WTC11 (cell line): ENCODE measurements around the gene YAP1. TPM values are rescaled to one million over a fixed set of nuclear protein-coding genes. Genes with fewer than 3 reads are reported as not detected.

Experiments used
- ATF1 ChIP-seq: sonication (generic); formaldehyde crosslinking; IDR thresholded peaks from 2 replicates; pipeline ENCODE4 v1.8.1; 2023; ENCODE audit warnings: mild to moderate bottlenecking, moderate library complexity, missing genetic modification reagents
- ATF2 ChIP-seq: sonication (generic); formaldehyde crosslinking; IDR thresholded peaks from 2 replicates; pipeline ENCODE4 v1.8.1; 2022; ENCODE audit warnings: low read depth, missing genetic modification reagents, borderline replicate concordance
- E2F5 ChIP-seq: sonication (generic); formaldehyde crosslinking; IDR thresholded peaks from 2 replicates; pipeline ENCODE4 v1.8.1; 2022; ENCODE audit warnings: mild to moderate bottlenecking, moderate library complexity, missing genetic modification reagents
- ELF4 ChIP-seq: sonication (generic); formaldehyde crosslinking; IDR thresholded peaks from 2 replicates; pipeline ENCODE4 v1.8.1; 2022; ENCODE audit warnings: low read depth, mild to moderate bottlenecking, moderate library complexity, missing genetic modification reagents
- EMX1 ChIP-seq: fragments of 250-450 bp; sonication (Bioruptor Pico); IDR thresholded peaks from 2 replicates; pipeline ENCODE4 v1.8.0; 2021; ENCODE audit warnings: mild to moderate bottlenecking
- ERG ChIP-seq: fragments of 250-450 bp; sonication (Bioruptor Pico); IDR thresholded peaks from 2 replicates; pipeline ENCODE4 v1.8.0; 2021; ENCODE audit warnings: mild to moderate bottlenecking
- FOXP1 ChIP-seq: sonication (generic); formaldehyde crosslinking; IDR thresholded peaks from 2 replicates; pipeline ENCODE4 v1.8.0; 2022; ENCODE audit warnings: missing genetic modification reagents, mild to moderate bottlenecking, moderate library complexity, borderline replicate concordance
- GRHL2 ChIP-seq: fragments of 250-450 bp; sonication (Bioruptor Pico); IDR thresholded peaks from 2 replicates; pipeline ENCODE4 v1.8.0; 2022; ENCODE audit warnings: mild to moderate bottlenecking, moderate library complexity; ENCODE audit not compliant: insufficient replicate concordance, severe bottlenecking
- IRF2 ChIP-seq: sonication (generic); formaldehyde crosslinking; IDR thresholded peaks from 2 replicates; pipeline ENCODE4 v1.8.0; 2022; ENCODE audit warnings: low read depth, missing genetic modification reagents, borderline replicate concordance
- MXD4 ChIP-seq: fragments of 250-450 bp; sonication (Bioruptor Pico); IDR thresholded peaks from 2 replicates; pipeline ENCODE4 v1.8.0; 2021; ENCODE audit warnings: mild to moderate bottlenecking, moderate library complexity, borderline replicate concordance
- NFATC4 ChIP-seq: fragments of 250-450 bp; sonication (Bioruptor Pico); IDR thresholded peaks from 2 replicates; pipeline ENCODE4 v1.9.0; 2021; ENCODE audit warnings: mild to moderate bottlenecking
- NR1H2 ChIP-seq: sonication (generic); formaldehyde crosslinking; IDR thresholded peaks from 2 replicates; pipeline ENCODE4 v1.9.0; 2021; ENCODE audit warnings: mild to moderate bottlenecking, moderate library complexity, missing genetic modification reagents
- TP53 ChIP-seq: sonication (generic); formaldehyde crosslinking; IDR thresholded peaks from 2 replicates; pipeline ENCODE4 v1.8.1; 2023; ENCODE audit warnings: mild to moderate bottlenecking, missing genetic modification reagents
- ZNF263 ChIP-seq: sonication (generic); formaldehyde crosslinking; IDR thresholded peaks from 2 replicates; pipeline ENCODE4 v1.8.1; 2022; ENCODE audit warnings: low read depth, mild to moderate bottlenecking, moderate library complexity, missing genetic modification reagents
- ZNF396 ChIP-seq: fragments of 250-450 bp; sonication (Bioruptor Pico); IDR thresholded peaks from 2 replicates; pipeline ENCODE4 v1.8.0; 2021; ENCODE audit warnings: mild to moderate bottlenecking, moderate library complexity, borderline replicate concordance
- ZNF425 ChIP-seq: fragments of 250-450 bp; sonication (Bioruptor Pico); conservative IDR thresholded peaks from 2 replicates; pipeline ENCODE4 v1.9.0; 2021; ENCODE audit warnings: mild to moderate bottlenecking
- ZNF512 ChIP-seq: sonication (generic); formaldehyde crosslinking; IDR thresholded peaks from 2 replicates; pipeline ENCODE4 v1.8.1; 2022; ENCODE audit warnings: missing genetic modification reagents, borderline replicate concordance
- total RNA-seq: library from RNA; stranded (reverse); gene quantifications from 3 replicates; pipeline ENCODE4 v1.2.3, GENCODE V29; 2021
- TF ChIP-seq, protein P1 (sequence below): fragments of 250-450 bp; sonication (Bioruptor Pico); IDR thresholded peaks from 2 replicates; pipeline ENCODE4 v1.9.0; 2021; ENCODE audit warnings: mild to moderate bottlenecking
- TF ChIP-seq, protein P2 (sequence below): sonication (generic); formaldehyde crosslinking; IDR thresholded peaks from 2 replicates; pipeline ENCODE4 v1.8.1; 2023; ENCODE audit warnings: mild to moderate bottlenecking, missing genetic modification reagents
- TF ChIP-seq, protein P3 (sequence below): sonication (generic); formaldehyde crosslinking; IDR thresholded peaks from 2 replicates; pipeline ENCODE4 v1.8.1; 2023; ENCODE audit warnings: mild to moderate bottlenecking, missing genetic modification reagents
- TF ChIP-seq, protein P4 (sequence below): sonication (generic); formaldehyde crosslinking; IDR thresholded peaks from 2 replicates; pipeline ENCODE4 v1.8.1; 2023; ENCODE audit warnings: mild to moderate bottlenecking, missing genetic modification reagents, moderate library complexity

YAP1 gene
- total RNA-seq, 1 experiment from 2014 or later = 88.7 TPM

- no peak for TF ChIP-seq IRF2 (CRISPR knock-in tag)
- no peak for TF ChIP-seq ZNF512 (CRISPR knock-in tag)
- TF ChIP-seq NR1H2 = no peak
- TF ChIP-seq ZNF425 (CRISPR knock-in tag) = no peak
- no peak for TF ChIP-seq MXD4 (CRISPR knock-in tag)
- TF ChIP-seq, protein P1, sequence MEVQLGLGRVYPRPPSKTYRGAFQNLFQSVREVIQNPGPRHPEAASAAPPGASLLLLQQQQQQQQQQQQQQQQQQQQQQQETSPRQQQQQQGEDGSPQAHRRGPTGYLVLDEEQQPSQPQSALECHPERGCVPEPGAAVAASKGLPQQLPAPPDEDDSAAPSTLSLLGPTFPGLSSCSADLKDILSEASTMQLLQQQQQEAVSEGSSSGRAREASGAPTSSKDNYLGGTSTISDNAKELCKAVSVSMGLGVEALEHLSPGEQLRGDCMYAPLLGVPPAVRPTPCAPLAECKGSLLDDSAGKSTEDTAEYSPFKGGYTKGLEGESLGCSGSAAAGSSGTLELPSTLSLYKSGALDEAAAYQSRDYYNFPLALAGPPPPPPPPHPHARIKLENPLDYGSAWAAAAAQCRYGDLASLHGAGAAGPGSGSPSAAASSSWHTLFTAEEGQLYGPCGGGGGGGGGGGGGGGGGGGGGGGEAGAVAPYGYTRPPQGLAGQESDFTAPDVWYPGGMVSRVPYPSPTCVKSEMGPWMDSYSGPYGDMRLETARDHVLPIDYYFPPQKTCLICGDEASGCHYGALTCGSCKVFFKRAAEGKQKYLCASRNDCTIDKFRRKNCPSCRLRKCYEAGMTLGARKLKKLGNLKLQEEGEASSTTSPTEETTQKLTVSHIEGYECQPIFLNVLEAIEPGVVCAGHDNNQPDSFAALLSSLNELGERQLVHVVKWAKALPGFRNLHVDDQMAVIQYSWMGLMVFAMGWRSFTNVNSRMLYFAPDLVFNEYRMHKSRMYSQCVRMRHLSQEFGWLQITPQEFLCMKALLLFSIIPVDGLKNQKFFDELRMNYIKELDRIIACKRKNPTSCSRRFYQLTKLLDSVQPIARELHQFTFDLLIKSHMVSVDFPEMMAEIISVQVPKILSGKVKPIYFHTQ (CRISPR knock-in tag) = no peak
- TF ChIP-seq ELF4 (CRISPR knock-in tag) = 0 out of 2 replicates have a peak, but pooled peaks have one; percentile 55
- no peak for TF ChIP-seq NFATC4 (CRISPR knock-in tag)
- no peak for TF ChIP-seq EMX1
- TF ChIP-seq, protein P2, sequence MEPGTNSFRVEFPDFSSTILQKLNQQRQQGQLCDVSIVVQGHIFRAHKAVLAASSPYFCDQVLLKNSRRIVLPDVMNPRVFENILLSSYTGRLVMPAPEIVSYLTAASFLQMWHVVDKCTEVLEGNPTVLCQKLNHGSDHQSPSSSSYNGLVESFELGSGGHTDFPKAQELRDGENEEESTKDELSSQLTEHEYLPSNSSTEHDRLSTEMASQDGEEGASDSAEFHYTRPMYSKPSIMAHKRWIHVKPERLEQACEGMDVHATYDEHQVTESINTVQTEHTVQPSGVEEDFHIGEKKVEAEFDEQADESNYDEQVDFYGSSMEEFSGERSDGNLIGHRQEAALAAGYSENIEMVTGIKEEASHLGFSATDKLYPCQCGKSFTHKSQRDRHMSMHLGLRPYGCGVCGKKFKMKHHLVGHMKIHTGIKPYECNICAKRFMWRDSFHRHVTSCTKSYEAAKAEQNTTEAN (CRISPR knock-in tag) = peak; percentile 55; the same call in 1 of the 2 replicates
- TF ChIP-seq ERG = no peak
- TF ChIP-seq E2F5 (CRISPR knock-in tag) = peak; percentile 78
- no peak for TF ChIP-seq ATF2 (CRISPR knock-in tag)
- no peak for TF ChIP-seq ATF1 (CRISPR knock-in tag)
- TF ChIP-seq, protein P3, sequence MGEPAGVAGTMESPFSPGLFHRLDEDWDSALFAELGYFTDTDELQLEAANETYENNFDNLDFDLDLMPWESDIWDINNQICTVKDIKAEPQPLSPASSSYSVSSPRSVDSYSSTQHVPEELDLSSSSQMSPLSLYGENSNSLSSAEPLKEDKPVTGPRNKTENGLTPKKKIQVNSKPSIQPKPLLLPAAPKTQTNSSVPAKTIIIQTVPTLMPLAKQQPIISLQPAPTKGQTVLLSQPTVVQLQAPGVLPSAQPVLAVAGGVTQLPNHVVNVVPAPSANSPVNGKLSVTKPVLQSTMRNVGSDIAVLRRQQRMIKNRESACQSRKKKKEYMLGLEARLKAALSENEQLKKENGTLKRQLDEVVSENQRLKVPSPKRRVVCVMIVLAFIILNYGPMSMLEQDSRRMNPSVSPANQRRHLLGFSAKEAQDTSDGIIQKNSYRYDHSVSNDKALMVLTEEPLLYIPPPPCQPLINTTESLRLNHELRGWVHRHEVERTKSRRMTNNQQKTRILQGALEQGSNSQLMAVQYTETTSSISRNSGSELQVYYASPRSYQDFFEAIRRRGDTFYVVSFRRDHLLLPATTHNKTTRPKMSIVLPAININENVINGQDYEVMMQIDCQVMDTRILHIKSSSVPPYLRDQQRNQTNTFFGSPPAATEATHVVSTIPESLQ (CRISPR knock-in tag) = no peak
- no peak for TF ChIP-seq GRHL2 (CRISPR knock-in tag)
- peak; percentile 69 for TF ChIP-seq FOXP1
- no peak; the same call in 1 of the 2 replicates for TF ChIP-seq ZNF263 (CRISPR knock-in tag)
- TF ChIP-seq ZNF396 (CRISPR knock-in tag) = no peak
- peak; percentile 68 for TF ChIP-seq TP53 (CRISPR knock-in tag)
- TF ChIP-seq, protein P4, sequence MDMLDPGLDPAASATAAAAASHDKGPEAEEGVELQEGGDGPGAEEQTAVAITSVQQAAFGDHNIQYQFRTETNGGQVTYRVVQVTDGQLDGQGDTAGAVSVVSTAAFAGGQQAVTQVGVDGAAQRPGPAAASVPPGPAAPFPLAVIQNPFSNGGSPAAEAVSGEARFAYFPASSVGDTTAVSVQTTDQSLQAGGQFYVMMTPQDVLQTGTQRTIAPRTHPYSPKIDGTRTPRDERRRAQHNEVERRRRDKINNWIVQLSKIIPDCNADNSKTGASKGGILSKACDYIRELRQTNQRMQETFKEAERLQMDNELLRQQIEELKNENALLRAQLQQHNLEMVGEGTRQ = peak; percentile 94
These were observed at the start of gene YAP1 (continued) for GRCh38 chr11:102109896-102110760.
